ENCODE results near the gene CXXC4. TPM values are rescaled to one million over a fixed set of nuclear protein-coding genes. Genes with fewer than 3 reads are reported as not detected.

Gene CXXC4
- total RNA-seq, 6 experiments from 2014 or later = 0.29 to 1.0 (median 0.89) TPM

DNA sequence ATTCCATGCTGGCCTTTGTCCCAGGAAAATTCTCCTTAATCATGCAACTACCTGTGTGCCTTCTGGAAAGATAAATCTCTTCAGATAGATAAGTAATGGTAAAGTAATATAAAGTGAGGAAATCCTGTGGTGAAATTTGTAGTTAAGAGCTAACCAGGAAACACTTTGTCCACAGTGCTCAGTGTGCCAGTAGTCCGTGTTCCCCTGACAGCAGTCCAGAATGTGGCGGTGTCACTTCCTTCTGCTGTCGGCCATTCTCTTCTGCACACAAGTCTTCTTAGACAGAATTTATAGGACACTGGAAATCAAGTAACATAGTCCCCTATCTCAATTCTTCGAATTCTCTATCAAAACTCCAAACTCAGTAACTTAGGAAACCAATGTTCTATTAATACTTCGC, 5.7 kb upstream of the CXXC4 start:
- H3K27me3 ChIP-seq = no peaks in the 10 kb centered on the region
- WGBS (ENCODE audit: insufficient coverage, low coverage, low lambda C conversion rate, missing lambda C conversion rate) = 49% methylated on average over 5 of the region's 5 CpGs
- TF ChIP-seq, protein P1, sequence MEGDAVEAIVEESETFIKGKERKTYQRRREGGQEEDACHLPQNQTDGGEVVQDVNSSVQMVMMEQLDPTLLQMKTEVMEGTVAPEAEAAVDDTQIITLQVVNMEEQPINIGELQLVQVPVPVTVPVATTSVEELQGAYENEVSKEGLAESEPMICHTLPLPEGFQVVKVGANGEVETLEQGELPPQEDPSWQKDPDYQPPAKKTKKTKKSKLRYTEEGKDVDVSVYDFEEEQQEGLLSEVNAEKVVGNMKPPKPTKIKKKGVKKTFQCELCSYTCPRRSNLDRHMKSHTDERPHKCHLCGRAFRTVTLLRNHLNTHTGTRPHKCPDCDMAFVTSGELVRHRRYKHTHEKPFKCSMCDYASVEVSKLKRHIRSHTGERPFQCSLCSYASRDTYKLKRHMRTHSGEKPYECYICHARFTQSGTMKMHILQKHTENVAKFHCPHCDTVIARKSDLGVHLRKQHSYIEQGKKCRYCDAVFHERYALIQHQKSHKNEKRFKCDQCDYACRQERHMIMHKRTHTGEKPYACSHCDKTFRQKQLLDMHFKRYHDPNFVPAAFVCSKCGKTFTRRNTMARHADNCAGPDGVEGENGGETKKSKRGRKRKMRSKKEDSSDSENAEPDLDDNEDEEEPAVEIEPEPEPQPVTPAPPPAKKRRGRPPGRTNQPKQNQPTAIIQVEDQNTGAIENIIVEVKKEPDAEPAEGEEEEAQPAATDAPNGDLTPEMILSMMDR (IDR thresholded peaks at IDR 0.05) = no peak
- TF ChIP-seq POLR2A (IDR thresholded peaks at IDR 0.05) = no peak
- no peak overlapping the region for H3K4me3 ChIP-seq
- H3K4me1 ChIP-seq = peaks cover 0 to 13% (median 2%) of the 10 kb centered on the region in 4 donors
- intact Hi-C loops (cut with DNase I) = no loop called here
- no peak overlapping the region for H3K27ac ChIP-seq
- no peaks in the 10 kb centered on the region for H3K9me3 ChIP-seq
- no peaks in the 10 kb centered on the region for H3K36me3 ChIP-seq
- DNase-seq (peak in 1 of 3 donors; percentile 18), ATAC-seq (peak; percentile 31 to 71 (median 51))

DNA sequence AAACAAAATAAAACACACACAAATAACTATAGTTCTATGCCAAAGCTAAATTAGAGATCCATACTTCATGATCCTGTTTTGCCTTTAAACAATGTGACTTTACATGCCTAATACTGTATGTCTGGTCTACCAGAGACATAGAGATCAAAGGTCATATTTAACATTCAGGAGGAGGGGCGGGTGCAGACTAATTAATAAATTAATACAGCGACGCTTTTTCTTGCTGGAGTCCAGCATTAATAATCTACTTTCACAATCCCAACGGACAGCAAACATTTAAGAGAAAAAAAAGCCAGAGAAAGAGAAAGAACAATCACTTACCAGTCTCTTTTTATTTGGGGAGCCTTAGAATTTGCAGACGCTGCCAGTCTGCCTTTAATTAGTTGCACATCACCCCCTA, 509 bp downstream of the CXXC4 start:
- Histone ChIP-seq H3K27ac (peak overlapping the region in 2 of 3 donors; percentile 80 to 85), H3K9me3 (no peaks in the 10 kb centered on the region), H3K27me3 (no peaks in the 10 kb centered on the region), H3K4me1 (peaks cover 0 to 13% (median 3%) of the 10 kb centered on the region in 4 donors), H3K36me3 (no peaks in the 10 kb centered on the region), H3K4me3 (peak overlapping the region; percentile 45 to 59 (median 58))
- intact Hi-C loops (cut with DNase I) = no loop called here
- 11% methylated on average over 5 of the region's 5 CpGs for WGBS (ENCODE audit: insufficient coverage, low coverage, low lambda C conversion rate, missing lambda C conversion rate)
- TF ChIP-seq, protein P1 (IDR thresholded peaks at IDR 0.05) = no peak
- no peak for TF ChIP-seq POLR2A (IDR thresholded peaks at IDR 0.05)
- DNase-seq (no peak), ATAC-seq (no peak)

DNA sequence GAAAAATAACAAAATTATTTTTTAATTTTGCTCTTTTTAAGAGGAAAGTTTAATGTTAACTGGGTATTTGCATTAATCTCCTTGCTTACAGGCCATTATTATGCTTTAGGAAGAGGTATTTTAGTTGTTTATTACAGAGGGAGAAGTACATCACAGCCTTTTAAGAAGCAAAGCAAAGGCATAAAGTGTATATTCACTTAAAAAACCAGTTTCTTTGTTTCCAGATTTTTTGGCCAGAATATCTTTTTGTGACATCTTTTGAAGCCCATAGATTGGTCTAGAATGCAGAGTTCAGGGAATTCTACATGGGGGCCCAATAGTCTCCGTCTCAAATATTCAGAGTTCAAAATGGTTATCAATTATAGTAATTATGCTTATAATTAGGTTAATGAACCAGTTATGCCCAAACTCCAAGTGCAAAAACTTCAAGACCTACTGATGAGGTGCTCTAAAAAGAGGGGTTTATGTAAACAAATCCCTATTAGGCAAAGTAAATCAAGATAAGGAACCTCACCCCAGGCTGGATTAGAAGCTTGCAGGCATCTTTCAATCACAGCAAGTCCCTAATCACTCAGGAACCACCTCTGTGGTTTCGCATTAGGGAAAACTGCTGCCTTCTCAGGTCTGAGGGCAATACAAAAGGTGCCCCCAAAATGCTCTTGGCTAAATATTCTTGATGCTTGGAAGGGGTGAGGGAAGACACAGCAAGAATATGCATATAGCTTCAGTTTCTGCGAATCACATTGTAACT, 1.4 kb downstream of the CXXC4 start:
- DNase-seq = no peak
- 73% methylated on average over 3 of the region's 3 CpGs for WGBS (ENCODE audit: insufficient coverage, low coverage, low lambda C conversion rate, missing lambda C conversion rate)
- H3K36me3 ChIP-seq = no peaks in the 10 kb centered on the region
- no peaks in the 10 kb centered on the region for H3K27me3 ChIP-seq
- H3K27ac ChIP-seq = peak overlapping the region in 1 of 3 donors; percentile 85
- H3K4me1 ChIP-seq = peaks cover 0 to 13% (median 3%) of the 10 kb centered on the region in 4 donors
- intact Hi-C loops (cut with DNase I) = no loop called here
- no peaks in the 10 kb centered on the region for H3K9me3 ChIP-seq
- ATAC-seq = no peak
- peak overlapping the region in 1 of 3 donors; percentile 58 for H3K4me3 ChIP-seq
- no peak for TF ChIP-seq POLR2A (IDR thresholded peaks at IDR 0.05)
- TF ChIP-seq, protein P1 (IDR thresholded peaks at IDR 0.05) = no peak

DNA sequence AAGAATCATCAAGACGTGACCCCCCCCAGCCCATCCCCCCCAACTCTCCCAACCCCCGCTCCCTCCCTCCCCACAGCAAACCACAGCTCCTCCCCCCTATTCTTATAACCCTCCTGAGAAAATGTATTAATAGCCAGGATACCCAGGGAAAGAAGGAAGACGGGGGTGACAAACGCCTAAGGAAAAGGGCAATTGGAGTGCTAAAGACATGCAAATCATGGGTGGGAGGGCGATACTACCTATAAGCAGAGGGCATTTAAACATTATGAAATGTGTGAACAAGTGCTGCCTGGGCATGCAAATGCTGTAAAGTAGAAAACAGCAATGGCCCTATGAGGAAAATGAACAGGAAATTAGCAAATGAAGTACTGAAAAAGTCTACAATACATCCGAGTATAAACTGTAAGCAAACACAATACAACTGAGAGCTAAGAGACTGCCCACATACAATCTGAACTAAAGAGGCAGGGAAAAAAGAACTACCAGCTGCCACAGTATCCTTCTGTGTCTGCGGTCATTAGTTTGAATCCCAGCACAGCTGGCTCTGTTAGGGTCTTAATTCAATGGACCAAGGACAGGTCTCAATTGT, 2.4 kb downstream of the CXXC4 start:
- H3K4me1 ChIP-seq = peaks cover 0 to 13% (median 3%) of the 10 kb centered on the region in 4 donors
- H3K36me3 ChIP-seq = no peaks in the 10 kb centered on the region
- ATAC-seq = no peak
- intact Hi-C loops (cut with DNase I) = no loop called here
- H3K4me3 ChIP-seq = peak overlapping the region; percentile 54 to 64 (median 58)
- H3K27ac ChIP-seq = no peak overlapping the region
- TF ChIP-seq, protein P1 (IDR thresholded peaks at IDR 0.05) = no peak
- TF ChIP-seq POLR2A (IDR thresholded peaks at IDR 0.05) = no peak
- H3K27me3 ChIP-seq = no peaks in the 10 kb centered on the region
- DNase-seq = no peak
- no peaks in the 10 kb centered on the region for H3K9me3 ChIP-seq
- WGBS (ENCODE audit: insufficient coverage, low coverage, low lambda C conversion rate, missing lambda C conversion rate) = 8% methylated on average over 6 of the region's 7 CpGs

Measured in right lobe of liver (tissue), 6 donors.